Measurements from ENCODE around the gene POLN.

POLN gene

DNA sequence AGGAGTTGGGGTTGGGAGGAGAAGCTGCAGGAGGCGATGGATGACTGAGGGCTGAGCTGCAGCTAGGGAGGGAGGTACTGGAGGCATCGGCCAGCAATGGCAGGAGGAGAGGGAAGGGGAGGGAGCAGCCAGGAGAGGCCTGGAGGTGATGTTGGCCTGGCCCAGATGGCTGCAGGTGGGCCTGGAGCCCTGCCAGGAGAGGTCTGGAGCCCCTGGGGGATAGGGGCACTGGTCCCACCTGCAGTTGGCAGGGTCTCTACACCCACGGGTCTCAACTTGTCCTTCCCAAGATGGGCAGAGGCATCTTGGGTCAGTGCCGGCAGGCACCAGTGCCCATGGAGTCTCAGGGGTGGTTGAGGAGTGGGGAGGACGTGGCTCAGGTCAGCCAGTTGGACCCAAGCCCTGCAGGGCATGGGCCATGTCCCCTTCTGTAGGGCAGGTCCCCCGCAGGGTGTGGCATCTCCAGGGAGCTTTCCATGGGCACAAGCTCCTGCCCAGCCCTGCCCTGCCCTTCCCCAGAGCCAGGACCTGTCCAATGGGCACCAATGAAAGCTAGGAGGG lies 22.6 kb upstream of the POLN start:
- no peak overlapping the region for H3K27ac ChIP-seq

DNA sequence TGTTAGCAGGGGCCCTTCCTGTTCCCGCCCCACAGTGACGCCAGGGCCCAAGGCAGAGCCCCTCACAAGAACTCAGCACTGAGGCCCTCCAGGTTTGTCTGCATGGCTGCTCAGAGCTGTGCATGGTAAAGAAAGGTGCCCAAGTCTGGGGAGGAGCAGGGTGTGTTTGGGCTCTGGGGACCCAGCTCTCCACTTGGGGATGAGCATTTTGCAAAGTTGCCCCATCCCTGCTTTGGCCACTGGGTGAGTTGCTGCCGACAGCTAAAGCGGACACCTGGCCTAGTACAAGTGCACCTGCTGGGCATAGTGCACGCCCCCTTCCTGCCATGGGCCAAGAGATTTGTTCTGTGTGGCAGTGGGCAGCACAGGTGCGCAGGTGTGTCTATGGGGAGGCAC lies 22.0 kb upstream of the POLN start:
- no peak overlapping the region for H3K27ac ChIP-seq
- TF ChIP-seq, protein P1, sequence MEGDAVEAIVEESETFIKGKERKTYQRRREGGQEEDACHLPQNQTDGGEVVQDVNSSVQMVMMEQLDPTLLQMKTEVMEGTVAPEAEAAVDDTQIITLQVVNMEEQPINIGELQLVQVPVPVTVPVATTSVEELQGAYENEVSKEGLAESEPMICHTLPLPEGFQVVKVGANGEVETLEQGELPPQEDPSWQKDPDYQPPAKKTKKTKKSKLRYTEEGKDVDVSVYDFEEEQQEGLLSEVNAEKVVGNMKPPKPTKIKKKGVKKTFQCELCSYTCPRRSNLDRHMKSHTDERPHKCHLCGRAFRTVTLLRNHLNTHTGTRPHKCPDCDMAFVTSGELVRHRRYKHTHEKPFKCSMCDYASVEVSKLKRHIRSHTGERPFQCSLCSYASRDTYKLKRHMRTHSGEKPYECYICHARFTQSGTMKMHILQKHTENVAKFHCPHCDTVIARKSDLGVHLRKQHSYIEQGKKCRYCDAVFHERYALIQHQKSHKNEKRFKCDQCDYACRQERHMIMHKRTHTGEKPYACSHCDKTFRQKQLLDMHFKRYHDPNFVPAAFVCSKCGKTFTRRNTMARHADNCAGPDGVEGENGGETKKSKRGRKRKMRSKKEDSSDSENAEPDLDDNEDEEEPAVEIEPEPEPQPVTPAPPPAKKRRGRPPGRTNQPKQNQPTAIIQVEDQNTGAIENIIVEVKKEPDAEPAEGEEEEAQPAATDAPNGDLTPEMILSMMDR (conservative IDR thresholded peaks at IDR 0.05): no peak

More for the DNA sequence above, 22.6 kb upstream of the POLN start:
- TF ChIP-seq, protein P1 (conservative IDR thresholded peaks at IDR 0.05): no peak

DNA sequence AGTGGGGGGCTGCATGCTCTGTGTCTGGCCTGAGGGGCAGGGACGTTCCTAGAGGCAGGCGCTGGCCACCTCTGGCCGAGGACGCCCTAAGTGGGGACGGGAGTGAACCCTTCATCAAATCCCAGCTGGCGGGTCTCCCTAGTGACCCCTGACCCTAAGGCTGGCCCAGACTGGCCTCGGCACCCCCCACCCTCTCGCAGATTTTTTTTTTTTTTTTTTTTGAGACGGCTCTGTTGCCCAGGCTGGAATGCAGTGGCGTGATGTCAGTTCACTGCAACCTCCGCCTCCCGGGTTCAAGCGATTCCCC lies 21.0 kb upstream of the POLN start:
- TF ChIP-seq, protein P1 (conservative IDR thresholded peaks at IDR 0.05): no peak
- peak overlapping the region; percentile 91 for H3K27ac ChIP-seq

DNA sequence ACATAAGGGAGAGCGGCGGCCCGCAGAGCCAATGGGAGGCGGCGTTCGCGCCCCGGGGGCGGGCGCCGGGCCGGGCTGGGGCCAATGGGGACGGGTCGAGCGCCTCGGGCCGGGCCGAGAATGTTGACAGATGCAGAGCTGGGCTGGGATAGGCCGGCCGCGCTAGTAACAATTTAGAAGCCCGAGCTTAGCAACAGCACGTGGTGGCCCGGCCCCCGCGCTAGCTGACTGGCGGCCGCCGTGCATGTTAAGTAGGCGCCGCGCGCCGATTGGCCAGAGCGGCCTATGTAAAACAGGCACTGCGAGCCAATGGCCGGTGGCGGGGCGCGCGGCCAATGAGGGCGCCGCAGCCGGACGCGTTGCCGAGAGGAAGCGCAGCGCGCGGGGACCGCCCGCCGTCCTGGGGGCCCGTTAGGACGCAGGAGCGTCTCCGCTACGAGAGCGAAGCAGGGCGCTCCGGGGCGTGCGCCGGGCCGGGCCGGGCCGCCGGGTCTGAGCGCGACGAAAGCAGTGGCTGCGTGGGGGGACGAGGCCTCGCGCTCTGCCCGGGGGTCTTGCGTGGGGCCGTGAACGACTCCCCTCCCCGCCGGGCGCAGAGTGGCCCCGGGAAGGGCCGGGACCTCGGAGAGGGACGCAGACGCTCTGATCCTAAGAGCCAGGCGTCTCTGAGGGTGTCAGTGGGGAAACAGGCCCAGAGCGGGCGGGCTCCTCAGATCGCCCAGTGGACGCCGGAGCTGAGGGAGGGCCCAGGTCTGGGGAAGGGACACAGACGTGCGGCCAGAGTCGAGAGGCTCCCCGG lies 20.4 kb upstream of the POLN start:
- TF ChIP-seq, protein P1 (conservative IDR thresholded peaks at IDR 0.05): no peak
- peak overlapping the region; percentile 91 for H3K27ac ChIP-seq

DNA sequence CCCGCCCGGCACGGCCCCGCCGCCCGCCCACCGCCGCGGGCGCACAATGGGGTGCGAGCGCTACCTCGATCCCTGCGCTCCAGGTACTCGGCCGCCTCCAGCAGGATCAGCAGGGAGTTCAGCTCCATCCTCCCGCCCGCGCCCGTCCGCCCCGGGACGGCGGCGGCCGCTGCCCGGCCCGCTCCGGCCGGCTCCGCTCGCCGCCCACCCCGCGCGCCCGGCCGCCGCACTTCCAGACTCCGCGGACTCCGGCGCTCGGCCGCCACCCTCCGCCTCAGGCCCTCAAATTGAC lies 19.9 kb upstream of the POLN start, which contains the start of gene MXD4:
MXD4 (minus strand) TSS at position 257 of the 292 bp plus-strand sequence; CDS start at position 128, 129 bp downstream.
- TF ChIP-seq, protein P1 (conservative IDR thresholded peaks at IDR 0.05): no peak
- peak within 1 kb of the TSS; percentile 91 for H3K27ac ChIP-seq

DNA sequence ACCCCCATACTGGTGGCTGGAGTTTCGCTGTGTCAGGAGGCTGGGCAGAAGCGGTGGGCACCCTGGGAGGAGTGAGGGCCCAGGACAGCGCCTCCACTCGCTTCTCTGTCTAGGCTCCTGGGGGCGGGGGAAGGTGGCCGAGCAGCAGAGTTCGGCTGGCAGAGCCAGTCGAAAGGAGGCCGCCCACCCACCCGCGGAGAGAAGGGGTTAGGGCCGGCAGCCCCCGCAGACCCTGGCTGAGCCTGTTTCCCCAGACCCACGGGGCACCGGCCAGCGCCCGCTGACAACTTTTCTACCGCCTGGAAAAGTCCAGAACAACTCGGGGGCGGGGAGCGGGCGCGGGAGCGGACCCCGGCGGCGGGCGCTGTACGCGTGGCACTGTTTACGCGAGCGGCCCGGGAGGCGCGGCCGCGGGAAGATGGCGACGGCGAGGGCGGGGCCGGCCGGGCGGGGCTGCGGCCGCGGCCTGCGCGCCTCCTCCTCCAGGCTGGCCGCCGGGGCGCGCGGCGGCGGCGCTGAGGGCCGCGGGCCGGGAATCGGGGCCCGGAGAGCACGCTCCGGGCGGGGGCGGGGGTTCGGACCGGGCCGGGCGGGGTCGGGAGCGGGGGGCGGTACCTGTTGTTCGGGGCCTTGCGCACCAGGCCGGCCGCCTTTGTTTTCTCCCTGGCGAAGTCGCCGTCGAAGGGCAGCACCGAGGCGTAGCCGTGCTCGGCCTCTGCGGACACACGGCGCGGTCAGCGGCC lies 19.4 kb upstream of the POLN start:
- peak overlapping the region; percentile 91 for H3K27ac ChIP-seq
- TF ChIP-seq, protein P1 (conservative IDR thresholded peaks at IDR 0.05): no peak

DNA sequence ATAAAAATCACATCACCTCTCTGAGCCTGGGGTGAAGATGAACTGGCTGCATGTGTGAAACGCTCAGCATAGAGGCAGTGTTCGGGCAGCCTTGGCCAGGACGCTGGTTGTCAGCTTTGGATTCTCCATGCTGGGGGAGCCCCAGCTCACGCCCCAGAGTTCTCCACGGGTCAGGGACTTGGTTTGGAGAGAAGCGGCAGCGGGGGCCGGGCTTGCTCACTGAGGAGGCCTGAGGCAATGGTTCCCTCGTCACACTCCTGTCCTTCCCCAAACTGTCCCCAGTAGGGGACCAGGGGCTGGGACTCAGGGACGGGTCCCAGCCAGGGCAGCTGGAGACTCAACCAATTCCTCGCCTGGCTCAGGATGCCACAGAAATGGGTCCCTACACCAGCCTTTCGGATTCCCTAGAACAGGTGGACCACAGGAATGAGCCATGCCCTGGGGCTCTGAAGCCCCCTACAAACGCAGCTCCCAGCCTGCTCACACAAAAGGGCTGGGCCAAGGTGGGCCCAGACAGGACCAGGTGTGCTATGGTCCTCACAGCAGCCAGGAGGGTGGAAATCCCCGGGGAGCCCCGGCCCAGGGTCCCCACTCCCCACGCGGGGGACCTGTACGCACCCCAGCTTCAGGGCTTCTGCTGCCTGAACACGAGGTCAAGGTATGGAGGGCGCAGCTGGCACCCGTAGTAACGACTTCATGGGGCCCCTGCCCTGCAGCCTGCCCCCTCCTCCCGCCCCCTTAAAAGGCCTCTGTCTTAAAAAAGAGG lies 18.6 kb upstream of the POLN start:
- H3K27ac ChIP-seq: peak overlapping the region; percentile 91
- TF ChIP-seq, protein P1 (conservative IDR thresholded peaks at IDR 0.05): no peak
